ENCODE measurements around the gene NUDT17.

The NUDT17 gene

DNA sequence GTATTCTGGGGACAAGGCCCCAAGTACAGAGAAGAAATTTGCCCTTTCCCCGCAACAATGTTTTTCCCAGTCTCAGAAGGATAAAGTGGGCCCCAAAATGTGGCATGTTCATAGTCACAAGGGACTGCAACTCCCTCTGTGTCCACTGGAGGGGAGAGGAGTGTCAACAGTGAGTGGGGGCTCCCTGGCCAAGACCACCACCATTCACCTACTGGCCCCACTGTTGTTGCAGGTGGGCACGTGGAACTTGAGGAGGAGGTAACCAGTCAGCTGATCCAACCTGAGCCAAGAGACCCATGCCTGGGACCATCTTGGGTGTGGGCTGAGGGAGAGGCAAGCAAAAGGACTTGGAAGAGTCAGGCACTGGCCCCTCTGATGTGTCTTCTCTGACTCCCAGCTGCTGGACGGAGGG lies 777 bp downstream of the NUDT17 start:
- peak overlapping the region; percentile 47 for H3K4me3 ChIP-seq (ENCODE audit: low read depth, low read length)

GRCh38 chr1:145847827-145848226 lies 2.4 kb downstream of the NUDT17 start:
- no peak overlapping the region for H3K4me3 ChIP-seq (ENCODE audit: low read depth, low read length)

DNA sequence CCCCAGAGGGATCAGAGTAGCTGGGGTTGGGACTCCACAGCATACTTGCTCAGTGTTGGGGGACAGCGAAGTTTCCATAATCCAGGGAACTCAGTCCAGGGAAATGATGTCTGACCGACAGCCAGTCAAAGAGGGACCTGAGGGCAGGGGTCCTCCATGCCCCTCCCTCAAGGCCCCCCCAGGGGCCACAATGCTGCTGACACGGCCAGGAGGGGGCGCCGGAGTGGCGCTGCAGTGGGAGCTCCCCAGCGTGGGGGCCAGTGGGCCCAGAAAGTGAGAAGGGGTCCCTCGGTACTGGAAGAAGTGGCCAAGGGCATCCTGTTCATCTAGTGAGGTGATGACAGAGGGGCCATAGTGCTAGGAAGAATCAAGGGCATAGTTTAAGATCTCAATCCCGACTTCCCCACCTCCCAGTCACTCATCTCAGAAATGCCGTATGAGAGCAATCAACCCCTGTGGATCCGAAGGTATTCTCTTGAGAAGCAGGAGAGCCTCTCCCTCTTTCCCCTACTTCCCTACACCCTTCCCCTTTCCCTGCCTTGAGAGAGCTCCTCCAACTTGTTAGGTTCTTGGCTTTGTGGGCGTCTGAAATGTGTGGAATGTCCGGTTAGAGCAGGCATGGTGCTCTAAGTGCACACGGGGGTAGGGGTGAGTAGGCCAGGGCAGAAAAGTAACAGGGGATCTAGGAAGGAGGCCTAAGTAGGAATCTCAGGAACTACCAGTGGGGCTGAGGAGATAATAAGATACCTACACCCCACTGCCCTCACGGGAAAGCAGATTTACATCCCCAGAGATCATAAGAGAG lies 4.1 kb downstream of the NUDT17 start:
- no peak overlapping the region for H3K4me3 ChIP-seq (ENCODE audit: low read depth, low read length)

- no peak overlapping the region for H3K4me3 ChIP-seq (ENCODE audit: low read depth, low read length)
Observed at GRCh38 chr1:145855426-145855948, 10.1 kb downstream of the NUDT17 start.

- no peak overlapping the region for H3K4me3 ChIP-seq (ENCODE audit: low read depth, low read length)
Observed at GRCh38 chr1:145857170-145857569, 11.7 kb downstream of the NUDT17 start.

GRCh38 chr1:145858238-145858900 lies 12.9 kb downstream of the NUDT17 start:
- peak overlapping the region; percentile 89 for H3K4me3 ChIP-seq (ENCODE audit: low read depth, low read length)

DNA sequence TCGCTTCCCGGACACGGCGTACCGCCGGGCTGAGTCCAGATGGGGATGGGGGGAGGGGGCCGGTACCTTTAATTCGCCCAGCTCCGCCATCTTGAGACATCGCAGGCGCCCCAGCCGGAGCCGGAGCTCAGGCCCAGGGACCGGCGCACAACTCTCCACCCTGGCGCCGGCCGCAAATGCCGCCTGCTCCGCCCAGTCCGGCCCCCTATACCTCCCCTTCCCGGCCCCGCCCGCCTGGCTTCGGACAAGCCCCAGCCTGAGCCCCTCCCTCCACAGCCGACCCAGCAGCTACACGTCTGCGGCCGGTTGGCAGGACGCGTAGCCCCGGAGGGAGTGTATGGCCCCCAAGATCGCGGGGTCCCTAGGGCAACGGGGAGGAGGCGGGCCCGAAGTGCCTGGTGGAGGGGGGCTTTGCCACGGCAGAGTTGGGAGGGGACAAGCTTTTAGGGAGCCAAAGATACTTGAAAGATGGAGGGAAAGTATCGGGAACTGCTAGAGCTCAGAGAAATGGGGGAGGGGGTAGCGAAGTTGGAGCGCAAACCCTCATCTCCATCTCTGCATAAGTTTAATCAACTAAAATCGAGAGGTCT lies 13.6 kb downstream of the NUDT17 start, which contains the start of gene PIAS3:
Gene PIAS3, minus strand, starts transcription at position 181 of the 590 bp plus-strand sequence. Its CDS starts 91 bp downstream, at position 90.
- peak within 1 kb of the TSS; percentile 89 for H3K4me3 ChIP-seq (ENCODE audit: low read depth, low read length)

GRCh38 chr1:145859491-145860023 lies 14.1 kb downstream of the NUDT17 start:
- H3K4me3 ChIP-seq (ENCODE audit: low read depth, low read length) = peak overlapping the region; percentile 89

DNA sequence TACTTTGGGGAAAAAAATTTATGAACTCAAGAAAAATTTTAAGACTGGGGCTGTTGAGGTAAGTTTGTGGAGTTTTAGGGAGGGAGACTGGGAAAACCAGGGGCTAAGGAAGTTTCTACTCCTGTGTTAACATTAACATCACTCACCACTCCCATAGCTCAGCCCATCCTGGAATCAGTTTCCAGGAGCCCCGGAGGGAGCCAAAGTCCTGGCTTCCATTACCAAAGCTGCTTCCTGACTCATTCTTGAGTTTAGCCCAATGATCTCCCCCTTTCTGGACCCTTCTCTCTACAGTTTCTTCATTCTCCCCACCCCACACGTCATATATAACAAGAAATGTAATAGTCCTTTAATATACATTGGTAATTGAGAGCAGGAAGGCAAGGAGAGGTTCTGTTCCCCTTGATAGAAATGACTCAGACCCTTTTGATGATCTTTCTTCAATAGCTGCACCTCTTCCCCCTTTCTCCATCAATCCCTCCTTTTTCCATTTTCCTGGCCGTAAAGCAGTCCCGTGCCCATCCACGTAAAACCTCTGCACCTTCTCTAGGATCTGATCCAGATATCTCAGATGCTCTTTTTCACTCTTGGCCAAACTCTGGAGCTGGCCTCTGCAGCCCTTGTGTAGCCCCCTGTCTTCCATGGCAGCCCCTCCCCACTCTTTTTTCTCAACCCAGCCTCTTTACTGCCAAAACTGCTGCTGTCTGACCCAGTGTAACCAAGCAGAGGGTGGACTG lies 18.0 kb downstream of the NUDT17 start:
- no peak overlapping the region for H3K4me3 ChIP-seq (ENCODE audit: low read depth, low read length)

GRCh38 chr1:145868232-145868631 lies 22.8 kb downstream of the NUDT17 start:
- no peak overlapping the region for H3K4me3 ChIP-seq (ENCODE audit: low read depth, low read length)

GRCh38 chr1:145871994-145872924 lies 26.8 kb downstream of the NUDT17 start:
- H3K4me3 ChIP-seq (ENCODE audit: low read depth, low read length) = peak overlapping the region; percentile 31

GRCh38 chr1:145874646-145875045 lies 29.2 kb downstream of the NUDT17 start:
- H3K4me3 ChIP-seq (ENCODE audit: low read depth, low read length) = no peak overlapping the region

- no peak overlapping the region for H3K4me3 ChIP-seq (ENCODE audit: low read depth, low read length)
Observed at GRCh38 chr1:145877923-145878486, 32.6 kb downstream of the NUDT17 start.

DNA sequence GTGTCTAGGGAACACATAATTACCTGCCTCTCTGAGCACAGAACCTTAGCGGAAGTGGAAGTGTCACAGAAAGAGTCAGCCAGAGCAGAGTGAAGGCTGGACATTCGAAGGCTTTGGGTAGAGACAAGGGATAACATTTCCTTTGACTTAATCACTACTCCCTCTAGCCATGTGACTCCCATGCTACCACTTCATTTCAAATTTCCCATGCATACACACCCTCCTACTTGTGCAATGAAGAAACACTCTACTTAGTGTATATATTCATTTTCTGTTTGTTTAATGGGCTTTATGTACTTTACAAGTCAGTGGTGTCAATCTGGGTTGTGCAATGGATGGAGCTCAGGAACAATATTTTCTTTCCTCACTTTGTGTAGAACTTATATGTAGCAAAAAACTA lies 33.3 kb downstream of the NUDT17 start:
- no peak overlapping the region for H3K4me3 ChIP-seq (ENCODE audit: low read depth, low read length)

- no peak overlapping the region for H3K4me3 ChIP-seq (ENCODE audit: low read depth, low read length)
Observed at GRCh38 chr1:145879775-145880174, 34.3 kb downstream of the NUDT17 start.

- H3K4me3 ChIP-seq (ENCODE audit: low read depth, low read length) = no peak overlapping the region
Observed at GRCh38 chr1:145884675-145885074, 39.2 kb downstream of the NUDT17 start.

DNA sequence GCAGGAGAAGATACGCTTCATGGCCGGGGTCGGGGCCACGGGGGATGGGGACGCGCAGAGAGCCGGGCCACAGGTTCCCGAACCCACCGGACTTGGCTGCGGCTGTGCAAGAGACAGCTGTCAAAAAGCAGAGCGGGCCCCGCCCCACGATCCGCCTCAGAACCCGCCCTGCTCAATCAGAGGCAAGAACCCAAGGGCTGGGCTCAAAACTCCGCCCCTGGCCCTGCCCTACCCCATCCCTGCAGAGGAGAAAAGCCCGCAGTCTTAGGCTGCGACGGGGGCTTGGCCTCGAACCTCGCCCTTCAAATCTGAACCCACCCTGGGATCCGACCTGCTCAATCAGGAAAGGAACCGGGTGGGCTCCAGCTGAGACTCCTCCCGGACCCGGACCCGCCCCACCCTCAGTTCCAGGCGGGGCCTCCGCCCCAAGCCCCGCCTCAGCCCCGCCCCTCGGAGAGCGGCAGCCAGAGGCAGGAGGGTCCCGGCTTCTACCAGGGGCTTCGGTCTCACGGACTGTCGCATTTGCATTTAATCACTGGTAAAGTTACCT lies 40.4 kb downstream of the NUDT17 start, which contains the start of gene ANKRD35:
Gene ANKRD35, minus strand, starts transcription at position 129 of the 550 bp plus-strand sequence. Its CDS starts 108 bp downstream, at position 21.
- peak within 1 kb of the TSS; percentile 55 for H3K4me3 ChIP-seq (ENCODE audit: low read depth, low read length)

DNA sequence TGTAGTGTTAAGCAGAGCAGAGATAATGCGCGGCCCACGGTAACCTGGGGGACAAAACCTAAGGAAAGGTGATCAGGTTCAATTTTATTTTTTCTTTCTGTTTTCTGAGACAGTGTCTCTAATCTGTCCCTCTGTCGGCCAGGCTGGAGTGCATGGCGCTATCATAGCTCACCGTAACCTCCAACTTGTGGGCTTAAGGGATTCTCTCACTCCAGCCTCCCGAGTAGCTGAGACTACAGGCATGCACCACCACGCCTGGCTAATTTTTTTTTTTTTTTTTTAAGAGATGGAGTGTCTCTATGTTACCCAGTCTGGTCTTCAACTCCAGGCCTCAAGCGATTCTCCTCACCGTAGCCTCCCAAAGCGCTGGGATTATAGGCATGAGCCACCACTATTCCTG lies 41.0 kb downstream of the NUDT17 start:
- peak overlapping the region; percentile 55 for H3K4me3 ChIP-seq (ENCODE audit: low read depth, low read length)

GRCh38 chr1:145886816-145887215 lies 41.4 kb downstream of the NUDT17 start:
- H3K4me3 ChIP-seq (ENCODE audit: low read depth, low read length) = no peak overlapping the region

Measured in iPS-11a (cell line).